Gastrocnemius medialis (tissue), 4 donors: ENCODE results near the gene DNAJC17.

Experiments
- POLR2A ChIP-seq, 2 donors: fragments of 450-650 bp; IDR thresholded peaks; one replicate each; pipeline ENCODE4 v1.6.1; 2017; ENCODE audit warnings: antibody characterized with exemption in 2 of 2, mild to moderate bottlenecking in 2 of 2, moderate library complexity in 2 of 2
- TF ChIP-seq, protein P1 (sequence below), 5 experiments: fragments of 450-650 bp in 3 of 5; fragments of 200-600 bp in 2 of 5; sonication (generic) in 2 of 5; IDR thresholded peaks in 4 of 5; conservative IDR thresholded peaks in 1 of 5; 1 replicate in 4 of 5; 2 replicates in 1 of 5; pipeline ENCODE4 v1.5.1; 2016 to 2019; ENCODE audit warnings: antibody characterized with exemption in 5 of 5, mild to moderate bottlenecking in 3 of 5, moderate library complexity in 3 of 5

DNA sequence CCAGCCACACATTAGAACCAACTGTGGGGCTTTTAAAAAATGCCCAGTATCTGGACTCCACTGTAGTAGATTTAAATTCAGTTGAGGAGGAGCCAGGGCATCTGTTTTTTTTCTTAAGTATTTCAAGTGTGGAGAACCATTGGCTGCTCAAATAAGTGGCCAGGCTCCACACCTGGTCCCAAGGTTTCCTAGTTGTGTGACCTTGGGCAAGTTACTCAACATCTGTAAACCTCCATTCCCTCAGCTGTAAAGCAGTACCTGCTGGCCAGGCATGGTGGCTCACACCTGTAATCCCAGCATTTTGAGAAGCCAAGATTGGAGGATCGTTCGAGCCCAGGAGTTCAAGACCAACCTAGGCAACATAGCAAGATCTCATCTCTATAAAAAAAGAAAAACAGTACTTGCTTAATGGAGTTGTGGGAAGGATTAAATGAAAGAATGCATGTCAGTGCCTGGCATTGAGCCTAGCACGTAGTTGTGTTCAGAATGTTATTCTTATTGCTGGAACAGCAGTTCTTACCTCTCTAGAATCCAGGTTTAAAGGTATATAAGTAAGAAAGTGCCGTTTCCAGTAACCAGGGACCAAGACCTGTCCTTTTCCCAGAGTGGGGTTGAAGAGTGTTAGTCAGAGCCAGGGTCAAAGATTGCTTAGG, 19.3 kb upstream of the DNAJC17 start:
- TF ChIP-seq, protein P1, sequence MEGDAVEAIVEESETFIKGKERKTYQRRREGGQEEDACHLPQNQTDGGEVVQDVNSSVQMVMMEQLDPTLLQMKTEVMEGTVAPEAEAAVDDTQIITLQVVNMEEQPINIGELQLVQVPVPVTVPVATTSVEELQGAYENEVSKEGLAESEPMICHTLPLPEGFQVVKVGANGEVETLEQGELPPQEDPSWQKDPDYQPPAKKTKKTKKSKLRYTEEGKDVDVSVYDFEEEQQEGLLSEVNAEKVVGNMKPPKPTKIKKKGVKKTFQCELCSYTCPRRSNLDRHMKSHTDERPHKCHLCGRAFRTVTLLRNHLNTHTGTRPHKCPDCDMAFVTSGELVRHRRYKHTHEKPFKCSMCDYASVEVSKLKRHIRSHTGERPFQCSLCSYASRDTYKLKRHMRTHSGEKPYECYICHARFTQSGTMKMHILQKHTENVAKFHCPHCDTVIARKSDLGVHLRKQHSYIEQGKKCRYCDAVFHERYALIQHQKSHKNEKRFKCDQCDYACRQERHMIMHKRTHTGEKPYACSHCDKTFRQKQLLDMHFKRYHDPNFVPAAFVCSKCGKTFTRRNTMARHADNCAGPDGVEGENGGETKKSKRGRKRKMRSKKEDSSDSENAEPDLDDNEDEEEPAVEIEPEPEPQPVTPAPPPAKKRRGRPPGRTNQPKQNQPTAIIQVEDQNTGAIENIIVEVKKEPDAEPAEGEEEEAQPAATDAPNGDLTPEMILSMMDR (IDR thresholded peaks at IDR 0.05 in 4 of 5, conservative IDR thresholded peaks at IDR 0.05 in 1 of 5) = no peak
- TF ChIP-seq POLR2A (IDR thresholded peaks at IDR 0.05) = no peak
